GM23338 (cell line): ENCODE data around the gene ITGA7. TPM values are rescaled to one million over a fixed set of nuclear protein-coding genes. Genes with fewer than 3 reads are reported as not detected.

Experiments
- ATAC-seq: fragments of 200-7000 bp; cut with Tn5 transposase; 3 replicates; pipeline ENCODE4 v1.9.1; 2020
- DNase-seq: peaks from one replicate; pipeline ENCODE4 v3.0.0-alpha.2; 2015; ENCODE audit warnings: low spot score
- H2AFZ ChIP-seq: fragments of 200-600 bp; sonication (generic); 2 replicates; pipeline ENCODE4 v1.8.0; 2016; ENCODE audit warnings: antibody characterized with exemption, mild to moderate bottlenecking, moderate library complexity
- H3F3A ChIP-seq: fragments of 200-600 bp; sonication (generic); replicated peaks from 2 replicates; pipeline ENCODE4 v1.8.0; 2017; ENCODE audit warnings: antibody characterized with exemption, mixed run types, low read depth
- H3K27ac ChIP-seq: fragments of 200-600 bp; sonication (generic); 2 replicates; pipeline ENCODE4 v1.6.1; 2016; ENCODE audit warnings: low read depth
- H3K27me3 ChIP-seq: fragments of 200-600 bp; sonication (generic); 2 replicates; pipeline ENCODE4 v1.8.0; 2016; ENCODE audit warnings: mild to moderate bottlenecking, mixed run types, moderate library complexity; ENCODE audit not compliant: insufficient read depth
- H3K36me3 ChIP-seq: fragments of 200-600 bp; sonication (generic); 2 replicates; pipeline ENCODE4 v1.8.0; 2016; ENCODE audit warnings: mild to moderate bottlenecking; ENCODE audit not compliant: insufficient read depth
- H3K4me1 ChIP-seq: fragments of 200-600 bp; sonication (generic); 2 replicates; pipeline ENCODE4 v1.8.0; 2016; ENCODE audit warnings: mild to moderate bottlenecking, moderate library complexity; ENCODE audit not compliant: insufficient read depth
- H3K4me2 ChIP-seq: fragments of 200-600 bp; sonication (generic); 2 replicates; pipeline ENCODE4 v1.7.1; 2017; ENCODE audit warnings: mixed run types
- H3K4me3 ChIP-seq: fragments of 200-600 bp; sonication (generic); 2 replicates; pipeline ENCODE4 v1.6.1; 2016; ENCODE audit warnings: mixed run types
- H3K79me2 ChIP-seq: fragments of 200-600 bp; sonication (generic); replicated peaks from 2 replicates; pipeline ENCODE4 v1.8.0; 2017; ENCODE audit warnings: mild to moderate bottlenecking; ENCODE audit not compliant: insufficient read depth
- H3K9me2 ChIP-seq: fragments of 200-600 bp; sonication (generic); 2 replicates; pipeline ENCODE4 v1.8.0; 2017; ENCODE audit not compliant: insufficient read depth
- H4K20me1 ChIP-seq: fragments of 200-600 bp; sonication (generic); replicated peaks from 2 replicates; pipeline ENCODE4 v1.8.0; 2017; ENCODE audit warnings: mild to moderate bottlenecking; ENCODE audit not compliant: insufficient read depth
- H3K27ac Mint-ChIP-seq: 2 replicates; pipeline ENCODE4 v1.8.0; 2020; ENCODE audit warnings: inconsistent platforms, mild to moderate bottlenecking, moderate library complexity, mixed read lengths
- H3K27me3 Mint-ChIP-seq: 3 replicates; pipeline ENCODE4 v1.8.0; 2022; ENCODE audit warnings: low read depth, mild to moderate bottlenecking, moderate library complexity, mixed read lengths, inconsistent platforms; ENCODE audit not compliant: insufficient read depth, poor library complexity
- H3K36me3 Mint-ChIP-seq: 3 replicates; pipeline ENCODE4 v1.8.0; 2021; ENCODE audit warnings: low read depth, mild to moderate bottlenecking, inconsistent platforms, moderate library complexity, mixed read lengths
- H3K4me1 Mint-ChIP-seq: 3 replicates; pipeline ENCODE4 v1.8.0; 2020; ENCODE audit warnings: mild to moderate bottlenecking, inconsistent platforms, mixed read lengths
- H3K4me3 Mint-ChIP-seq: 3 replicates; pipeline ENCODE4 v1.8.0; 2021; ENCODE audit warnings: moderate library complexity, mild to moderate bottlenecking, inconsistent platforms, mixed read lengths
- H3K9me3 Mint-ChIP-seq: 3 replicates; pipeline ENCODE4 v1.8.0; 2020; ENCODE audit warnings: moderate library complexity, mild to moderate bottlenecking, inconsistent platforms, mixed read lengths
- CREB1 ChIP-seq: fragments of 250-450 bp; sonication (Bioruptor Pico); IDR thresholded peaks from 2 replicates; pipeline ENCODE4 v1.5.0; 2020; ENCODE audit warnings: low read depth, mild to moderate bottlenecking, moderate library complexity
- ETS1 ChIP-seq: IDR thresholded peaks from 2 replicates; pipeline ENCODE4 v1.6.1; 2016; ENCODE audit warnings: antibody characterized with exemption
- EZH2phosphoT487 ChIP-seq: fragments of 200-600 bp; sonication (generic); IDR thresholded peaks from one replicate; pipeline ENCODE4 v1.8.1; 2018; ENCODE audit warnings: antibody characterized with exemption; ENCODE audit not compliant: unreplicated experiment
- JUNB ChIP-seq: IDR thresholded peaks from one replicate; pipeline ENCODE4 v1.6.1; 2016; ENCODE audit warnings: antibody characterized with exemption; ENCODE audit not compliant: unreplicated experiment
- NANOG ChIP-seq: IDR thresholded peaks from 2 replicates; pipeline ENCODE4 v1.6.1; 2016; ENCODE audit warnings: antibody characterized with exemption, borderline replicate concordance
- POLR2AphosphoS5 ChIP-seq: IDR thresholded peaks from 2 replicates; pipeline ENCODE4 v1.6.1; 2016; ENCODE audit warnings: antibody characterized with exemption, low read depth
- STAT1 ChIP-seq: IDR thresholded peaks from one replicate; pipeline ENCODE4 v1.6.1; 2016; ENCODE audit warnings: antibody characterized with exemption; ENCODE audit not compliant: unreplicated experiment
- ZNF114 ChIP-seq: fragments of 250-450 bp; sonication (Bioruptor Pico); IDR thresholded peaks from 2 replicates; pipeline ENCODE4 v1.5.0; 2020; ENCODE audit warnings: mild to moderate bottlenecking, moderate library complexity
- ZNF331 ChIP-seq: fragments of 250-450 bp; sonication (Bioruptor Pico); IDR thresholded peaks from 2 replicates; pipeline ENCODE4 v1.5.0; 2020; ENCODE audit warnings: low read depth, mild to moderate bottlenecking, moderate library complexity
- polyA plus RNA-seq: library from polyadenylated mRNA; unstranded; fragments of >200 nt; fragmentation: Nextera tagmentation; extraction: Ambion mirVana; gene quantifications from 2 replicates; pipeline ENCODE4 v1.2.1, GENCODE V29; 2016
- total RNA-seq: library from RNA; depleted of rRNA; stranded (reverse); fragments of >200 nt; shearing (Covaris generic); gene quantifications from 2 replicates; pipeline ENCODE4 v1.2.3, GENCODE V29; 2014
- TF ChIP-seq, protein P1 (sequence below), 2 experiments: fragments of 200-600 bp in 1 of 2; sonication (generic) in 1 of 2; conservative IDR thresholded peaks; 2 replicates each; pipeline versions ENCODE4 v1.5.1 to v1.6.1; 2016 to 2017; ENCODE audit warnings: antibody characterized with exemption in 2 of 2, low read depth in 2 of 2, mild to moderate bottlenecking in 2 of 2, moderate library complexity in 1 of 2
- TF ChIP-seq, protein P2 (sequence below): IDR thresholded peaks from one replicate; pipeline ENCODE4 v1.6.1; 2018; ENCODE audit warnings: antibody characterized with exemption; ENCODE audit not compliant: unreplicated experiment

The ITGA7 gene
- total and polyA plus RNA-seq, 2 experiments from 2014 or later, result 20.0 to 49.1 TPM

DNA sequence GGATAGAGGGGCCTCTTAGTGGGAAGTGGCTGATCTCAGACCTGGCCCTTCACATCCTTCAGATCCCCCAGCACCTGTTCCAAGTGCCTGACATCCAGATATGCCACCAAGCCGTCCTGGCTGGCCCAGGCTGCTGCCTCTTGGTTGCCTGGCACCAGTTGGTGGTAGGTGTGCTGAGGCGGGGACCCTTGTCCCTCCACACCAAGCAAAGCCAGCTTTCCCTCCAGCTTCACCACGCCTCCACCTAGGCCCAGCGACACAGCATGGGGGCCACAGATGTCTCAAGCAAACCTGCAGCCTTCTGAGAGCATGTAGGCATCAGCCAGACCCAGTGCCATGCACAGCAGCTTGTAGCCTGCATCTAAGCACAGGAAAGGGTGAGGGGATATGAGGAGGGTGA lies 24.6 kb upstream of the ITGA7 start:
- Histone ChIP-seq H3K4me3 (no peak overlapping the region), H4K20me1 (no peaks in the 10 kb centered on the region), H3K9me2 (no peaks in the 10 kb centered on the region), H3K4me2 (no peak overlapping the region), H3K27me3 (no peaks in the 10 kb centered on the region), H3K36me3 (no peaks in the 10 kb centered on the region), H3K27ac (no peak overlapping the region), H3F3A (peaks cover 13% of the 10 kb centered on the region; the same call in 1 of the 2 replicates), H2AFZ (no peak overlapping the region), H3K79me2 (peaks cover 9% of the 10 kb centered on the region), H3K4me1 (peaks cover 24% of the 10 kb centered on the region)
- Mint-ChIP-seq H3K4me3 (no peak overlapping the region), H3K36me3 (peaks cover 3% of the 10 kb centered on the region; the same call in 2 of the 3 replicates), H3K4me1 (peaks cover 28% of the 10 kb centered on the region), H3K27ac (no peak overlapping the region), H3K9me3 (no peaks in the 10 kb centered on the region; the same call in 2 of the 3 replicates), H3K27me3 (peaks cover 16% of the 10 kb centered on the region)
- DNase-seq (no peak), ATAC-seq (no peak)
- TF ChIP-seq, protein P1, sequence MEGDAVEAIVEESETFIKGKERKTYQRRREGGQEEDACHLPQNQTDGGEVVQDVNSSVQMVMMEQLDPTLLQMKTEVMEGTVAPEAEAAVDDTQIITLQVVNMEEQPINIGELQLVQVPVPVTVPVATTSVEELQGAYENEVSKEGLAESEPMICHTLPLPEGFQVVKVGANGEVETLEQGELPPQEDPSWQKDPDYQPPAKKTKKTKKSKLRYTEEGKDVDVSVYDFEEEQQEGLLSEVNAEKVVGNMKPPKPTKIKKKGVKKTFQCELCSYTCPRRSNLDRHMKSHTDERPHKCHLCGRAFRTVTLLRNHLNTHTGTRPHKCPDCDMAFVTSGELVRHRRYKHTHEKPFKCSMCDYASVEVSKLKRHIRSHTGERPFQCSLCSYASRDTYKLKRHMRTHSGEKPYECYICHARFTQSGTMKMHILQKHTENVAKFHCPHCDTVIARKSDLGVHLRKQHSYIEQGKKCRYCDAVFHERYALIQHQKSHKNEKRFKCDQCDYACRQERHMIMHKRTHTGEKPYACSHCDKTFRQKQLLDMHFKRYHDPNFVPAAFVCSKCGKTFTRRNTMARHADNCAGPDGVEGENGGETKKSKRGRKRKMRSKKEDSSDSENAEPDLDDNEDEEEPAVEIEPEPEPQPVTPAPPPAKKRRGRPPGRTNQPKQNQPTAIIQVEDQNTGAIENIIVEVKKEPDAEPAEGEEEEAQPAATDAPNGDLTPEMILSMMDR (conservative IDR thresholded peaks at IDR 0.05; ENCODE audit: low read depth in 2 of 2), result no peak
- TF ChIP-seq STAT1 (no peak), CREB1 (CRISPR knock-in tag) (no peak), NANOG (no peak), ZNF114 (no peak), EZH2phosphoT487 (no peak), POLR2AphosphoS5 (no peak), JUNB (no peak), ETS1 (no peak), ZNF331 (CRISPR knock-in tag) (no peak)
- TF ChIP-seq, protein P2, sequence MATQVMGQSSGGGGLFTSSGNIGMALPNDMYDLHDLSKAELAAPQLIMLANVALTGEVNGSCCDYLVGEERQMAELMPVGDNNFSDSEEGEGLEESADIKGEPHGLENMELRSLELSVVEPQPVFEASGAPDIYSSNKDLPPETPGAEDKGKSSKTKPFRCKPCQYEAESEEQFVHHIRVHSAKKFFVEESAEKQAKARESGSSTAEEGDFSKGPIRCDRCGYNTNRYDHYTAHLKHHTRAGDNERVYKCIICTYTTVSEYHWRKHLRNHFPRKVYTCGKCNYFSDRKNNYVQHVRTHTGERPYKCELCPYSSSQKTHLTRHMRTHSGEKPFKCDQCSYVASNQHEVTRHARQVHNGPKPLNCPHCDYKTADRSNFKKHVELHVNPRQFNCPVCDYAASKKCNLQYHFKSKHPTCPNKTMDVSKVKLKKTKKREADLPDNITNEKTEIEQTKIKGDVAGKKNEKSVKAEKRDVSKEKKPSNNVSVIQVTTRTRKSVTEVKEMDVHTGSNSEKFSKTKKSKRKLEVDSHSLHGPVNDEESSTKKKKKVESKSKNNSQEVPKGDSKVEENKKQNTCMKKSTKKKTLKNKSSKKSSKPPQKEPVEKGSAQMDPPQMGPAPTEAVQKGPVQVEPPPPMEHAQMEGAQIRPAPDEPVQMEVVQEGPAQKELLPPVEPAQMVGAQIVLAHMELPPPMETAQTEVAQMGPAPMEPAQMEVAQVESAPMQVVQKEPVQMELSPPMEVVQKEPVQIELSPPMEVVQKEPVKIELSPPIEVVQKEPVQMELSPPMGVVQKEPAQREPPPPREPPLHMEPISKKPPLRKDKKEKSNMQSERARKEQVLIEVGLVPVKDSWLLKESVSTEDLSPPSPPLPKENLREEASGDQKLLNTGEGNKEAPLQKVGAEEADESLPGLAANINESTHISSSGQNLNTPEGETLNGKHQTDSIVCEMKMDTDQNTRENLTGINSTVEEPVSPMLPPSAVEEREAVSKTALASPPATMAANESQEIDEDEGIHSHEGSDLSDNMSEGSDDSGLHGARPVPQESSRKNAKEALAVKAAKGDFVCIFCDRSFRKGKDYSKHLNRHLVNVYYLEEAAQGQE, result no peak
